ENCODE data around the gene DGKG.

GRCh38 chr3:186286114-186286513, 75.9 kb downstream of the DGKG start:
- TF ChIP-seq CTCF (IDR thresholded peaks at IDR 0.05) (no peak), EZH2phosphoT487 (IDR thresholded peaks at IDR 0.05) (no peak)
